Epithelial cell of proximal tubule (primary cell): ENCODE data around the gene STX18. TPM values are rescaled to one million over a fixed set of nuclear protein-coding genes. Genes with fewer than 3 reads are reported as not detected.
"Not testable (repeated sequence)": the region's sequence is repeated elsewhere in the genome, so short reads cannot be mapped to it uniquely, and the experiment has no call there.

ENCODE experiments used
- DNase-seq: peaks from one replicate; pipeline ENCODE4 v3.0.0-alpha.2; 2011; ENCODE audit warnings: low read depth
- H3K4me3 ChIP-seq: 2 replicates; pipeline ENCODE4 v1.5.1; 2011; ENCODE audit warnings: low read depth, mild to moderate bottlenecking, low read length
- CTCF ChIP-seq: conservative IDR thresholded peaks from 2 replicates; pipeline ENCODE4 v1.5.1; 2012; ENCODE audit warnings: low read depth, mild to moderate bottlenecking, low read length
- total RNA-seq: library from RNA; depleted of rRNA; stranded (reverse); fragments of >200 nt; gene quantifications from 2 replicates; pipeline ENCODE4 v1.2.3, GENCODE V29; 2015

STX18 gene
- total RNA-seq, 1 donor from 2014 or later = 30.0 TPM

DNA sequence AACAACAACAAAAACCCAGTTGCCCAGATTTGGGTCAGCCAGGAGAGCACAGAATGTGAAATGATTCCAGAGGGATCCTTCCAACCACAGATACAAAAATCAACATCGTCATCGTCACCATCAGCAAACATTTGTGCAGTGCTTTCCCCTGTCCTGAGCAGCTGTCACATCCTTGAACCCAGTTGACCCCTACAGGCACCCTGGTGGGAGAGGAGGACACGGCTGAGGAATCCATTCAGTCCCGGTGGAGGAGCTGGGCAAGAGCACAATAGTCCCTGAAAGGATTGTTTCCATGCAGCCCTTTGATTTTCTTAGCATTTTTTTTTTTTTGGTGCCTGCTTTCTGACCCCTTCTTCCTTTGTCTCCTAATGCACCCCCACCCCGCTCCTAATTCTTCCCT lies 37.1 kb upstream of the STX18 start:
- no peak for DNase-seq
- TF ChIP-seq CTCF = no peak

DNA sequence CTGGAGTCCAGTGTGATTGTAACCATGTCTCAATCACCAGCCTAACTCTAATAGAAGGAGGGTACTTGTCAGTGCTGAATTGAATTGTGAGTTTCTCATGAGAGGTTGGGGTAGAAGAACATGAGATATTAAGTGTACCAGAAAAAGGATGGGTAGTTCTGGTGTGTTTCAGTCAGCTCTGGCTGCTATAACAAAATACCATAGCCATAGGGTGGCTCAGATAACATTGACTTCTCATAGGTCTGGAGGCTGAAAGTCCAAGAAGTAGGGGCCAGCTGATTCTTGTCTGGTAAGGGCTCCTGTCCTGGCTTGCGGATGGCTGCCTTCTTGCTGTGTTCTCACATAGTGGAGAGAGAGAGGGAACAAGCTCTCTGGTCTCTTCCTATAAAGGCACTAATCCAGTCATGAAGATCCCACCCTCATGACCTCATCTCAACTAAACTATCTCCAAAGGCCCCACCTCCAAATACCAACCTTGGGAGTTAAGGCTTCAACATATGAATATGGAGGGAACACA lies 35.6 kb upstream of the STX18 start:
- no peak overlapping the region for H3K4me3 ChIP-seq
- no peak for DNase-seq
- TF ChIP-seq CTCF = no peak

More for the DNA sequence above, 37.1 kb upstream of the STX18 start:
- H3K4me3 ChIP-seq = no peak overlapping the region

- DNase-seq = no peak
- peak; percentile 42 for TF ChIP-seq CTCF
- H3K4me3 ChIP-seq = peak overlapping the region; percentile 71
Observed at GRCh38 chr4:4575284-4576211, 33.7 kb upstream of the STX18 start.

DNA sequence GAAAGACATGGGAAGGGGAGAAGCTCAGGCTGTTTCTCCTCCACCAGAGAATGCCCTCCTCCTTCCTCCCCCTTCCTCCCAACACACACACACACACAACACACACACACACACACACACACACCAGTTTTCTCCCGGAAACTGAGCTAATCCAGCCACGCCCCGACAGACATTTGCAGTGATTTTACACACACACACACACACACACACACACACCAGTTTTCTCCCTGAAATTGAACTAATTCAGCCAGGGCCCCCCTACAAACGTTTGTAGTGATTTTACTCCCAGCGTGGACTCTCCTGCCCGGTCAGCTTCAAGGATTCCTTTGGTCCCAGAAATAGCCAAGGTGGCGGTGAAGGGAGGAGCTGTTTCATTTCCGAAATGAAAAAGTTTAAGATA lies 32.9 kb upstream of the STX18 start:
- DNase-seq = peak; percentile 40
- no peak for TF ChIP-seq CTCF

GRCh38 chr4:4574052-4574451 lies 32.2 kb upstream of the STX18 start:
- no peak overlapping the region for H3K4me3 ChIP-seq
- no peak for DNase-seq
- no peak for TF ChIP-seq CTCF

More for the DNA sequence above, 32.9 kb upstream of the STX18 start:
- peak overlapping the region; percentile 71 for H3K4me3 ChIP-seq

- no peak overlapping the region for H3K4me3 ChIP-seq
- no peak for TF ChIP-seq CTCF
- no peak for DNase-seq
Observed at GRCh38 chr4:4572821-4573220, 31.0 kb upstream of the STX18 start.

- DNase-seq, H3K4me3 ChIP-seq: not testable (repeated sequence)
Observed at GRCh38 chr4:4569861-4570260, 28.0 kb upstream of the STX18 start.
